Activated B cell treated with CpG ODN at 0.5 μM for 24 hours (primary cell): Measurements from ENCODE around the gene RNF166. TPM values are rescaled to one million over a fixed set of nuclear protein-coding genes. Genes with fewer than 3 reads are reported as not detected.

ENCODE experiments used
- ATAC-seq: fragments of 200-7000 bp; cut with Tn5 transposase; one replicate; pipeline ENCODE4 v1.10.0; 2021; ENCODE audit warnings: low read depth, mild to moderate bottlenecking, moderate library complexity
- CTCF ChIA-PET: fragments of 350-600 bp; sonication (Branson Sonifier 250); formaldehyde crosslinking; loops from one replicate; lab custom pipeline; 2021; ENCODE audit warnings: antibody characterized with exemption; lab: Charles Lee
- POLR2A ChIA-PET: fragments of 350-600 bp; sonication (Branson Sonifier 250); formaldehyde crosslinking; loops from one replicate; lab custom pipeline; 2021; ENCODE audit warnings: antibody characterized with exemption; lab: Charles Lee
- DNase-seq: peaks from one replicate; pipeline ENCODE4 v3.0.0; 2022
- H3K27ac Mint-ChIP-seq: one replicate; pipeline ENCODE4 v1.8.0; 2020; ENCODE audit warnings: mixed read lengths
- H3K27me3 Mint-ChIP-seq: one replicate; pipeline ENCODE4 v1.8.0; 2021; ENCODE audit warnings: mixed read lengths
- H3K36me3 Mint-ChIP-seq: one replicate; pipeline ENCODE4 v1.8.0; 2021; ENCODE audit warnings: low read depth, mixed read lengths
- H3K4me1 Mint-ChIP-seq: one replicate; pipeline ENCODE4 v1.8.0; 2021; ENCODE audit warnings: mixed read lengths
- H3K4me3 Mint-ChIP-seq: one replicate; pipeline ENCODE4 v1.8.0; 2020; ENCODE audit warnings: mild to moderate bottlenecking, mixed read lengths
- H3K9me3 Mint-ChIP-seq: one replicate; pipeline ENCODE4 v1.8.0; 2020; ENCODE audit warnings: mixed read lengths
- CTCF ChIP-seq: fragments of 200-600 bp; IDR thresholded peaks from one replicate; pipeline ENCODE4 v1.8.0; 2022; ENCODE audit warnings: antibody characterized with exemption, mild to moderate bottlenecking
- intact Hi-C: fragments of 100-400 bp; cut with micrococcal nuclease; formaldehyde crosslinking; loops from one replicate; pipeline ENCODE4 v1.15.1; 2024
- total RNA-seq: library from RNA; stranded (reverse); gene quantifications from 2 replicates; pipeline ENCODE4 v1.2.3, GENCODE V29; 2022

RNF166 gene
- total RNA-seq, 1 donor from 2014 or later: 45.3 TPM

- POLR2A ChIA-PET: no interaction called here
- Mint-ChIP-seq H3K36me3 (peaks cover 32% of the 10 kb centered on the region), H3K27ac (no peak overlapping the region), H3K9me3 (no peaks in the 10 kb centered on the region), H3K27me3 (no peaks in the 10 kb centered on the region), H3K4me3 (no peak overlapping the region), H3K4me1 (peaks cover 3% of the 10 kb centered on the region)
- CTCF ChIA-PET: interaction anchor here (1.4 to 1.5 kb wide), 2 partner anchors 434 to 483 kb away, joined by 3 read pairs; no protein-coding TSS in a partner anchor
- intact Hi-C loops: no loop called here
- ATAC-seq: no peak
- no peak for TF ChIP-seq CTCF
- no peak for DNase-seq
These were observed 26.7 kb upstream of the RNF166 start for GRCh38 chr16:88732961-88733294.

- ATAC-seq: no peak
- CTCF ChIA-PET: interaction anchor here (1.4 kb wide), 1 partner anchor 434 kb away, joined by 3 read pairs; no protein-coding TSS in a partner anchor
- POLR2A ChIA-PET: no interaction called here
- peaks cover 36% of the 10 kb centered on the region for H3K36me3 Mint-ChIP-seq
- no peaks in the 10 kb centered on the region for H3K9me3 Mint-ChIP-seq
- DNase-seq: no peak
- no peak for TF ChIP-seq CTCF
- no peaks in the 10 kb centered on the region for H3K27me3 Mint-ChIP-seq
- H3K4me3 Mint-ChIP-seq: no peak overlapping the region
- intact Hi-C loops: no loop called here
- no peak overlapping the region for H3K27ac Mint-ChIP-seq
- H3K4me1 Mint-ChIP-seq: no peaks in the 10 kb centered on the region
These were observed 26.2 kb upstream of the RNF166 start for GRCh38 chr16:88732172-88732960.

GRCh38 chr16:88731699-88732098 is 25.5 kb upstream of the RNF166 start:
- Mint-ChIP-seq H3K27ac (no peak overlapping the region), H3K9me3 (no peaks in the 10 kb centered on the region), H3K36me3 (peaks cover 40% of the 10 kb centered on the region), H3K4me1 (no peaks in the 10 kb centered on the region), H3K27me3 (no peaks in the 10 kb centered on the region), H3K4me3 (no peak overlapping the region)
- DNase-seq: no peak
- ATAC-seq: no peak
- intact Hi-C loops: no loop called here
- ChIA-PET POLR2A (no interaction called here), CTCF (no interaction called here)
- no peak for TF ChIP-seq CTCF

- ATAC-seq: no peak
- CTCF ChIA-PET: no interaction called here
- intact Hi-C loops: no loop called here
- Mint-ChIP-seq H3K27me3 (no peaks in the 10 kb centered on the region), H3K27ac (no peak overlapping the region), H3K9me3 (no peaks in the 10 kb centered on the region), H3K4me3 (no peak overlapping the region), H3K4me1 (no peaks in the 10 kb centered on the region), H3K36me3 (peaks cover 47% of the 10 kb centered on the region)
- TF ChIP-seq CTCF: no peak
- DNase-seq: no peak
- POLR2A ChIA-PET: interaction anchor here (0.8 kb wide), 1 partner anchor 183 kb away, joined by 7 read pairs; no protein-coding TSS in a partner anchor
These were observed 24.7 kb upstream of the RNF166 start for GRCh38 chr16:88730632-88731607.

GRCh38 chr16:88727871-88728270 is 21.7 kb upstream of the RNF166 start:
- TF ChIP-seq CTCF: no peak
- Mint-ChIP-seq H3K4me1 (no peaks in the 10 kb centered on the region), H3K4me3 (no peak overlapping the region), H3K27ac (no peak overlapping the region), H3K36me3 (peaks cover 46% of the 10 kb centered on the region), H3K9me3 (no peaks in the 10 kb centered on the region), H3K27me3 (no peaks in the 10 kb centered on the region)
- no peak for DNase-seq
- ChIA-PET POLR2A (no interaction called here), CTCF (no interaction called here)
- ATAC-seq: no peak
- intact Hi-C loops: no loop called here
